IPS DF 6.9 (cell line): Measurements from ENCODE around the gene CFAP100.

Source experiments
- DNase-seq: peaks from one replicate; pipeline ENCODE4 v3.0.0-alpha.2; 2013; ENCODE audit warnings: low read depth, low spot score
- H3K27ac ChIP-seq: one replicate; pipeline ENCODE4 v1.5.1; 2013; ENCODE audit warnings: low read length, control low read depth
- H3K27me3 ChIP-seq: 2 replicates; pipeline ENCODE4 v1.6.1; 2013; ENCODE audit warnings: mild to moderate bottlenecking, low read length; ENCODE audit not compliant: control insufficient read depth, insufficient read depth
- H3K36me3 ChIP-seq: 2 replicates; pipeline ENCODE4 v1.6.1; 2013; ENCODE audit warnings: low read length; ENCODE audit not compliant: control insufficient read depth, insufficient read depth
- H3K4me1 ChIP-seq: 2 replicates; pipeline ENCODE4 v1.6.1; 2013; ENCODE audit warnings: low read length; ENCODE audit not compliant: control insufficient read depth, insufficient read depth
- H3K4me3 ChIP-seq: 2 replicates; pipeline ENCODE4 v1.5.1; 2013; ENCODE audit warnings: mild to moderate bottlenecking, low read length
- H3K9me3 ChIP-seq: 2 replicates; pipeline ENCODE4 v1.6.1; 2013; ENCODE audit warnings: low read length, inconsistent platforms; ENCODE audit not compliant: control insufficient read depth, insufficient read depth
- WGBS: extraction: QIAGEN DNeasy Blood & Tissue Kit; methylation state at CpG from one replicate; pipeline ENCODE4 v1.1.7; 2013; ENCODE audit warnings: mixed read lengths, missing lambda C conversion rate; ENCODE audit not compliant: insufficient read length, insufficient coverage; 5-methylcytosine and 5-hydroxymethylcytosine counted together

CFAP100 gene

GRCh38 chr3:126451511-126451910, 56.8 kb downstream of the CFAP100 start:
- Histone ChIP-seq H3K9me3 (no peaks in the 10 kb centered on the region), H3K27ac (no peak overlapping the region), H3K4me1 (no peaks in the 10 kb centered on the region), H3K27me3 (no peaks in the 10 kb centered on the region), H3K36me3 (peaks cover 3% of the 10 kb centered on the region; the same call in 1 of the 2 replicates), H3K4me3 (no peak overlapping the region)
- no CpG with 5 or more reads among the region's 12 CpGs for WGBS
- DNase-seq = no peak

- Histone ChIP-seq H3K36me3 (peaks cover 8% of the 10 kb centered on the region; the same call in 1 of the 2 replicates), H3K4me3 (no peak overlapping the region), H3K9me3 (no peaks in the 10 kb centered on the region), H3K27me3 (no peaks in the 10 kb centered on the region), H3K4me1 (no peaks in the 10 kb centered on the region), H3K27ac (no peak overlapping the region)
- no CpG with 5 or more reads among the region's 9 CpGs for WGBS
- DNase-seq = no peak
Measured at GRCh38 chr3:126452213-126452612, 57.5 kb downstream of the CFAP100 start.

GRCh38 chr3:126454025-126454424, 59.3 kb downstream of the CFAP100 start:
- Histone ChIP-seq H3K4me3 (no peak overlapping the region), H3K4me1 (no peaks in the 10 kb centered on the region), H3K27me3 (no peaks in the 10 kb centered on the region), H3K36me3 (peaks cover 12% of the 10 kb centered on the region; the same call in 1 of the 2 replicates), H3K9me3 (no peaks in the 10 kb centered on the region), H3K27ac (no peak overlapping the region)
- no CpG with 5 or more reads among the region's 1 CpG for WGBS
- no peak for DNase-seq

GRCh38 chr3:126454437-126455198, 59.9 kb downstream of the CFAP100 start:
- Histone ChIP-seq H3K36me3 (peaks cover 14% of the 10 kb centered on the region; the same call in 1 of the 2 replicates), H3K4me3 (no peak overlapping the region), H3K4me1 (no peaks in the 10 kb centered on the region), H3K9me3 (no peaks in the 10 kb centered on the region), H3K27ac (no peak overlapping the region), H3K27me3 (no peaks in the 10 kb centered on the region)
- DNase-seq = no peak
- no CpG with 5 or more reads among the region's 6 CpGs for WGBS

GRCh38 chr3:126456211-126456610, 61.5 kb downstream of the CFAP100 start:
- Histone ChIP-seq H3K4me3 (no peak overlapping the region), H3K27ac (no peak overlapping the region), H3K4me1 (no peaks in the 10 kb centered on the region), H3K9me3 (no peaks in the 10 kb centered on the region), H3K27me3 (no peaks in the 10 kb centered on the region), H3K36me3 (peaks cover 21% of the 10 kb centered on the region)
- WGBS = no CpG with 5 or more reads among the region's 4 CpGs
- no peak for DNase-seq

- Histone ChIP-seq H3K27me3 (no peaks in the 10 kb centered on the region), H3K9me3 (no peaks in the 10 kb centered on the region), H3K4me3 (no peak overlapping the region), H3K27ac (no peak overlapping the region), H3K36me3 (peaks cover 25% of the 10 kb centered on the region), H3K4me1 (no peaks in the 10 kb centered on the region)
- DNase-seq = no peak
- no CpG with 5 or more reads among the region's 12 CpGs for WGBS
Measured at GRCh38 chr3:126456766-126457388, 62.2 kb downstream of the CFAP100 start.

- no CpG with 5 or more reads among the region's 7 CpGs for WGBS
- Histone ChIP-seq H3K27ac (no peak overlapping the region), H3K27me3 (no peaks in the 10 kb centered on the region), H3K36me3 (peaks cover 29% of the 10 kb centered on the region), H3K9me3 (no peaks in the 10 kb centered on the region), H3K4me1 (no peaks in the 10 kb centered on the region), H3K4me3 (no peak overlapping the region)
- DNase-seq = no peak
Measured at GRCh38 chr3:126459111-126459762, 64.5 kb downstream of the CFAP100 start.

- no peaks in the 10 kb centered on the region for H3K9me3 ChIP-seq
- H3K36me3 ChIP-seq = peaks cover 30% of the 10 kb centered on the region
- H3K27ac ChIP-seq = no peak overlapping the region
- no peak overlapping the region for H3K4me3 ChIP-seq
- H3K27me3 ChIP-seq = no peaks in the 10 kb centered on the region
- WGBS = no CpG with 5 or more reads among the region's 9 CpGs
- H3K4me1 ChIP-seq = no peaks in the 10 kb centered on the region
- no peak for DNase-seq
Measured at GRCh38 chr3:126459763-126460127, 65.0 kb downstream of the CFAP100 start.

- Histone ChIP-seq H3K36me3 (peaks cover 36% of the 10 kb centered on the region), H3K27me3 (no peaks in the 10 kb centered on the region), H3K27ac (no peak overlapping the region), H3K4me3 (no peak overlapping the region), H3K9me3 (no peaks in the 10 kb centered on the region), H3K4me1 (no peaks in the 10 kb centered on the region)
- WGBS = no CpG with 5 or more reads among the region's 7 CpGs
- DNase-seq = no peak
Measured at GRCh38 chr3:126460381-126460780, 65.7 kb downstream of the CFAP100 start.

GRCh38 chr3:126461450-126462070, 66.9 kb downstream of the CFAP100 start:
- no CpG with 5 or more reads among the region's 17 CpGs for WGBS
- Histone ChIP-seq H3K4me1 (no peaks in the 10 kb centered on the region), H3K27ac (no peak overlapping the region), H3K36me3 (peaks cover 42% of the 10 kb centered on the region), H3K27me3 (no peaks in the 10 kb centered on the region), H3K9me3 (no peaks in the 10 kb centered on the region), H3K4me3 (no peak overlapping the region)
- no peak for DNase-seq
